ENCODE data around the gene PTPRE.
"Not testable (repeated sequence)": the region's sequence is repeated elsewhere in the genome, so short reads cannot be mapped to it uniquely, and the experiment has no call there.

The PTPRE gene

DNA sequence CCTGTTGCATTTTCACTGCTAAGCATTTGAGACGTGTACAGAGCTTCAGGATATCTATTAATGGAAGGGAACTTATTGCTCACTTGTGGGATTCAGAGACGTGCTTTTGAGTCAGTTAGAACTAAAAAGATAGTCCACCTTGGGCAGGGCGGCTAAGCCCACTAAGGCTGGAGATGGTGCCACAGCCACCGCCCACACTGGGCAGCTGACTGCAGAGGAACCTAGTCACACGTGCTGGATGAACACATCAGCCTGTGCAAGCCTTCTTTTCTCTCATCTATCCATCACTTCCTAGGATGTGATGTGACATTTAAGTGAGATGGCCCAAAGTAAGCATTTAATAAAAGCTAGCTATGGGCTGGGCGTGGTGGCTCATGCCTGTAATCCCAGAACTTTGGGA is 78.0 kb downstream of the PTPRE start:
- DNase-seq = no peak

DNA sequence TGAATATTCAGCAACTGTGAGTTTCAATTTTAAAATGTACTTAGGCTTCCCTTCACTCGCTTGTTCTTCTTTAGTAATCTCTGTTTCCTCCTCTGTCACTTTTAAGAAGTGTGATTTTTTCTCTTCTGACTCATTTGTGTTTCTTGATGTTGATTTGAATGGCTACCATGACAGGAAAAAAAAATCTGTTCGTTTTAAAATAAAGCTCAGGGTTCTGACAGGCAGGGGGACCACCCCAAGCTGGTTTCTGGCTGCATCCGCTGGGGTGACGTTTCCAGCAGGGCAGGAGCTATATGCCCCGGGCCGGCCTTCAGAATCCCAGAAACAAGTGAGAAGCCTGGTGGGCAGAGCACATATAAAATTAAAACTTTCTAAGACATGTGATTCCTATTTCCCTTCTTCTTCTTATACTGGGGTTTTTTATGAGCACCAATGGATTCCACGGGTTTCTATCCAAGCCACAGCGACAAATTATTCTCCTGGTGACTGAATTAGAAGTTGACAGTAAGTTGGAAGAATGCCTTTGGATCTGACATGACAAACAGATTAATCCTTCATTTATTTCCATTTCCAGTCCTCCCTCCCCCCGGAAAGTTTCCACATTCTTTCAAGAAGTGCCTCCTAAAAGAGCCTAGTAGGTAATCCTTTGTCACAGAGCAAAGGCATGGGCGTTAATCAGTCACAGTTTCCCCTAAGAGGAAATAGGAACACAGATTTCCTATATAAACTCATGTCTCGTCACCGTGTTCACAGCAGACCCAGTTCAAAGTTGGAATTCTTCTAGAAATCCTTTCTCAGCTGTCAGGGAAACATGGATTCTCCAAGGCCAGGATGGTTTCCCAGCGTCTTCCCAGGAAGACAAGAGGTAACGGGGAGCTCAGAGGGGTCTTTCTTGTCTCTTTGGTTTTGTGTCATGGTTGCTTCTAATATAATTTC is 79.9 kb downstream of the PTPRE start:
- DNase-seq = no peak

DNA sequence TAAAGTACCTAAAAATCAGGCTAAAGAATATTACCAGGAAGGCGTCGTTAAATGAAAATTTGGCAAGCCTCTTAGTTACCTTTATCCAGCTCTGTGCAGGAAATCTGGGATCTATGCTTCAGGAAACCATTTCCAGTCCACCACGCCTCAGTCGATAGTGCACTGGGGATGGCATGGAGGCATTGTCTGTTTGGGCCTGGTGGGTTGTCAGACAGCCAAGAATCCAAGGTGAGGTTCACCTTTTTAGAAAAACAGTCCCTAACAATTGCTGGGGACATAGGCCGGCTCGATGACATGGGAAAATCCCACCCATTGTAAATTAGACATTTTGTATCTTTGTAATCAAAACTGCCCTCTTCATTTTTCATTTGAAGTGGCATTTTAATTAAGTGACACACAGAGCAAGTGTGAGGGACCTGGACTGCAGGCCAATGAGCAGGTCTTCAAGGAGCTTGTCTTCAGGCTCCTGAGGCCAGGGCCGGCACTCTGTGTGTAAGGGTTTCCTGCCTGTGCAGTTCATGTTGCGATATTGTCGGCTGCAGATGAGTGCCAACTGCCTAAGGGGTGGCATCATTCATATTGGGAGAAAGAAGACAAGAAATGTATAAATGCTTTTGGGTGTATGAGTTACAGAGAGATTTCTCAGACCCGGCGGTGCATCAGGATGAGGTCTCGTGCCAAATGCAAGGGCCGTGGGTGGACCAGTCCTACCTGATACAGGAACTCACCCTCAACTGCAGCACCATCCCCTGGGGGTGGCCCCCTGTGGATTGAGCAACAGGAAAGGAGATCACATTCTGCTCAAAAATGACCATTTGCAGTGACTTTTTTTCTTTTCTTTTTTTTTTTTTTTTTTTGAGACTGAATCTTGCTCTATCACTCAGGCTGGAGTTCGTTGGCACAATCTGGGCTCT is 80.8 kb downstream of the PTPRE start:
- no peak for DNase-seq

DNA sequence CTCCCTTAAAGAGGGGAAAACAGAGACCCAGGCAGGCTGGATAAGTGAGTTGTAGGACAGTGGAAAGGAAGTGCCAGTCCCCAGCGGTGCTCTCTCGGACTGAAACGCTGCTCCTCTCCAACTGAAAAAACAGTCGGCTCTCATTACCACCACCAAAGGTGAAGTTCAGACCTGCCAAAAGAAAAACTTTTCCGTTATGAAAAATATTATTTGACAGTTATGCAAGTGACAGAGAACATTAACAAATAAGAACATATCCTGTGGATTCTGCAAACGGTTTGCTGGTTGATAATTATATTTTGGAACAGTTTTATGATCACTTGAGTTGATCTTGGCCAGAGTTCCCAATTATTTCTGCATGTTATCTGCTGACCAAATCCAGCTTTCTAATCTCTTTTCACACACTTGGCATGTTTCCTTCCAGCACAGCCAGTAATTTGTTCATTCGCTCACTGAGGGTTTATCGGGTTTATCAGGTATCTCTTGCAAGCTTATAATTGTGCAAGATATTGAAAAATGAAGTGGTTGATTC is 82.6 kb downstream of the PTPRE start:
- no peak for DNase-seq

DNA sequence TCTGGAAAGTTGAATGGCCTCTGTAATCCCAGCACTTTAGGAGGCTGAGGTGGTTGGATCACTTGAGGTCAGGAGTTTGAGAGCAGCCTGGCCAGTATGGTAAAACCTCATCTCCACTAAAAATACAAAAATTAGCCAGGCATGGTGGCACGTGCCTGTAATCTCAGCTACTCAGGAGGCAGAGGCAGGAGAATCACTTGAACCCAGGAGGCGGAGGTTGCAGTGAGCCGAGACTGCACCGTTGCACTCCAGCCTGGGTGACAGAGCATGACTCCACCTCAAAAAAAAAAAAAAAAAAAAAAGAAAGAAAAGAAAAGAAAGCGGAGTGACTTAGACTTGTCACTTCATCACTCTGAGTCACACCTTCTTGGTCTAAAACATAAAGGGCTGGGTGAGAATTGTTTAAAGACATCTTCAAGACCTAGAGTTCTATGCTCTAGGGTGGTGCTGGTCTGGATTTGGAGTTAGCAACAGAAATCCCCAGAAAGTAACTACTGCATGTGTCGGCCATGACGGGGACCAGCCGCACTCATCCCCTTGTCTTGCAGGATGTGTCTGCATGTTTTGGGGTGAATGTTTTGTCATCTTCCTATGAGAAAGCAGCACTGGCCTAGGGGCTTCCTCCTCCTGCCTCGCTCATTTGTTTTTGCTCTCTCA is 83.4 kb downstream of the PTPRE start:
- DNase-seq = not testable (repeated sequence)

DNA sequence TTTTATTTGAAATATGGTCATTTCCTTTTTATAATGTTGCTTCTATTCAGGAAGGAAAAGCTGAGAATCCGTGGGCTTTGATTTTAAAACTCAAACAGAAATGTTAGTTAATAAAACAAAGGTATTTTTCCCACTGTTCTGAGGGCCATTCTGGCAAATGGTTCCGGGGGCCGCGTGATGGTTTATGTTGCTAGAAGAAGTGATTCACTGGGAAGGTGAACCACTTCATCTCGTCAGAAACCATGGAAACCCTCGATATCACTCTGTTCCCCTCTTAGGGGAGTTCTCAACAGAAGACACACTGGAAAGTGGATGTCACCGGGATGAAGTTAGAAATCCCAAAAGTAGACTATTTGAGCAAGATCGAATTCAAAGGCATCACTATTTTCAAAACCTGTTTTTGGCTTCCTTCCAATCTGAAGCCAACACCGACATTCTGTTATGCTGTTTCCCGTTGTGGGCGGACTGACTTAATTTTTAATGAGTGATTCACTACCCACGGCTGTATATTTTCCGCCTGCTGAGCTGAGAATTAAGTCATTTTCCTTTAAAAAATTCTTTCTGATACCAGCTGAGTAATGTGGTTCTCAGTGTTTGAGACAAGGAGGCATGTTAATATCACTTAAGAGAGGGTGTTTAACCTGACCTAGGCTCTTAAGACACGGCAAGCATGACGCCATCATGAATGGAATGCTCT is 84.1 kb downstream of the PTPRE start:
- no peak for DNase-seq

DNA sequence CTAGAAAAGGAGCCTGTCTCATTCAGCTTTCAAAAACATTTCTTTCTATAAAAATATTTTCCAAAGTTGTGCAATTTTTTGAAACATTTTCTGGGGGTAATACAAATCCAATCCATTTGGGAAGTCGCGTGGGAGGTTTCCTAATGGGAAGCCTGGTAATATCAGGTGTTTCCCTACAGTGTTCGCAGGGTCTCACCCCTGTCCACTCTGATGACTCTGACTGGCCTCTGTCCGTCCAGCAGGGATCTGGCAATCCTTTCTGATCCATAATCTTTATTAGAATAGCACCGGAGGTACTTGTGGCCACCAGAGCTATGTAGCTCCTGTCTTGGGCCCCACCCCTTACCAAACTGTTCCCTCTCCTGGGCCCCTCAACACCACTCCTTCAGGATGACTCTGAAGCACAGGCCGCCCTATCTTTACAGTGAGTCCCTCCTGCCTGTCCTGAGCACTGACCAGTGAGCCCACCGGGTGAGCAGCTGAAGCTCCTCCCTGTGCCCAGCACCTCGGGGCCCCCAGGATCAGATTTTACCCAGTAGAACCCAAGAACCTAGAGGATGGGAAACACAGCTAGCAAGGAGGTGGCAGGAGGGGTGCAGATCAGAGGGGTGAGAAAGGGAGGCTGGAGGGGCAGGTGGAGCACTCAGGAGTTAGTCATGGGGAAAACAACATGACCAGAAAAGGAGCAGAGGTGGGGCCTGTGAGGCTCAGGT is 84.8 kb downstream of the PTPRE start:
- no peak for DNase-seq

DNA sequence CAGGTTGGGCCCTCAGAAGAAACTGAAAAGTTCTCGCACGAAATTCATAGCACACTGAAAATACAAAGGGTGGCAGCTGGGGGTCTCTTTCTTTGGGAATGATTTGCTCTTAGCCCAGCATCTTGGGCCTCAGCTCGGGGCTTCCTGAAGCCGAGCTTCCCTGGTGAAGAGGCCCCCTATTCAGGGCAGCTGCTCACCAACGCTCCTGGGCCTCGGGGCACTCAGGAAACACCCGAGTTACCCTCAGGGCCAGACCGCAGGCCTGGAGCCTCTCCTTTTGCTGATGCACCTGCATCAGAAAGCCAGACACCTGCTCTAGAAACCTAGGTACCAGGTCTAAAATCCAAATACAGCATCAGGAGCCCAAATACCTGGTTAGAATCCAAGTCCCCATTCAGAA is 85.5 kb downstream of the PTPRE start:
- no peak for DNase-seq

DNA sequence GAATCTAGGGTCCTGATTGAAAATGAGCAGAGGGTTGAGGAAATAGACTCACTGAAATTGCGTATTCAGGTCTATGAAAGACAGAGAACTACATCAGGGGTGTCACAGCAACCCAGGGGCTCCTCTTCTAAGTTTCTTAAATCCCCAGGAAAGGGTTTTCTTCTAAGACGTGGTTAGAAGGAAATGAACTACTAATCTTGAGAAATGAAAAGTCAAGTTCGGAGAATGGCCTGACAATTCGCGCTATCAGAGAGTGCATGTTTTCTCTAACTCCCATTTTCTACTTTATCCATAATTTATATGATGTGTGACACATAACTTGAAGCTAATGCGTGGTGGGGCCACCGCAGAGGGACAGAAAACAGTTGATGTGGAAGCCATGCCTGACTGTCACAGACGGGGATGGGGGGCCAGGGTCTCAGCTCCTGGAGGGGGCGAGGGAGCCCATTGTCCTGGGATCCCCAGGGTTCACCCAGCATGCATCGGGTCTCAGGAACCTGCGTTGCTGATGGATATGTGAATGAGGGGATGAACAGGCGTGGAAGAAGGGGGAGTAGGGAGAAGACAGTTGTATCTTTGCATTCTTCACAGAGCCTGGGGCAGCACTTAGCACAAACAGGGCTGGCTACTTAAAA is 86.3 kb downstream of the PTPRE start:
- no peak for DNase-seq

DNA sequence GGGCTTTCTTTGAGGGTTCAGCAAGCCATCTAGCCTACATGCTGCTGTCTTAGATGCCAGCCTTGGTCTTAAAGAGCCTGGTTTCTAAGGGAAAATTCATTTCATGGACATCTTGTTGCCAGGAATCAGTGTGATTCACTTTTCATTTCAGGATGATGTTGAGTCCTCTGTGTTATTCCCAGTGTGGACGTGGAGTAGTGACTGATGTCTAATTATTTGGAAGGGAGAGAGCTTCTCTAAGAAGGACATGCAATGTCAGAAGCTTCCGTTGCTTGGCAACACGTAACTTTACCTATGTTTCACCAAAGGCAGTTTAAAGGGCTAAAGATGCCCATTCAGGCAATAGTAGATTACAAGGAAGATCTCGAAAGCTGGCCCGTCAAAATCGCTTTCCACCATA is 89.0 kb downstream of the PTPRE start:
- DNase-seq = no peak

DNA sequence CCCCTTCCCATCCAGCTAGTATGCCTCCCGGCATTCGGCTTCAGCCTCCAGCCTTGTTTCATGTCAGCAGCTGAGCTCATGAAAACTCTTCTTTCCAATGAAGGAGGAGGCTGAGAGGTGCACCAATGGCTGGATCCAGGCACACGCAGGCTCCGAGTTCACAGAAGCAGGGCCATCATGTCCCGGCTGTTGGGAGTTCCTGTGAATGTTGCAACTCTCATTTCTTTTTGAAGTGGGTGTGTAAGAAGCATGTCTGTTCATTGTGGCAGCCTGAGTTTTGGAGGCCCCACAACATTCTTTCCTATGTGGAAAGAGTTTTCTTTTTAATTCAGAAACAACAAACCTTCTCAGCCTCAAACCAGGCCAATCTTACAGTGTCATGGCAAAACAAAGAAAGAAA is 89.7 kb downstream of the PTPRE start:
- no peak for DNase-seq

DNA sequence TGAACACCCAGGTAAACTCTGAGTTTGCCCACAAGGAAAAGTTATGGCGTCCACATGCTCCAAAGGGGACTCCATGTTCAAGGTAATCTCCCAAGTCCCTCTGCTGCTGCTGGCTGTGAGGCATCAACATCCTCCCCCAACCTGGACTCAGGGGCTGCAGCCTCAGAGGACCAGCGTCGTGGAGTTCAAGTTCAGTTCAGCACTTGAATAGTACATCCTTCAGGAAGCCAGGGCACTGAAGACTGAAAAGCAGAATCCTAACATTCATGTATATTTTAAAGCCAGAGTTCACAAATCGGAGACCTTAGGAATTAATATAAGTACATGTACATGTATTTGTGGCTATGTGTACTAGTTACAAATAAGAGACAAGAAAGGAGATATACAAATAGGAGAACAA is 90.4 kb downstream of the PTPRE start:
- DNase-seq = no peak

DNA sequence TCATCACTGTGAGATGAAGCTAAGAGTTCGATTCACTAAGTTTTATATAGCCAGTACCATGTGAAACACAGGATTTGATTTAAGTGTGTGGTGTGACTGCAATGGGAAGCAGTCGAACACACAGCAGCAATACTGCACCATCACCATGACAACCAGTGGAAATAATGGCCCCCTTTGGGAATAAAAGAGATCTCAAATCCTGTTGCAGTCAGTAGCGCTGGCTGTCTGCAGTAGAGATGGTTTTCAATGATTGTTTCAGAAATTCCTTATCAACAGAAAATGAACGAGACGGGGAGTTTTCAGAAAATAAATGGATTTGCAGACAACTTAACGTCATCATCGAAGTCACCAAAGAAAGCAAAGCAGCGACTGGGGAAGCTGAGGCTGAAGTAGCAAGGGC is 91.0 kb downstream of the PTPRE start:
- no peak for DNase-seq

DNA sequence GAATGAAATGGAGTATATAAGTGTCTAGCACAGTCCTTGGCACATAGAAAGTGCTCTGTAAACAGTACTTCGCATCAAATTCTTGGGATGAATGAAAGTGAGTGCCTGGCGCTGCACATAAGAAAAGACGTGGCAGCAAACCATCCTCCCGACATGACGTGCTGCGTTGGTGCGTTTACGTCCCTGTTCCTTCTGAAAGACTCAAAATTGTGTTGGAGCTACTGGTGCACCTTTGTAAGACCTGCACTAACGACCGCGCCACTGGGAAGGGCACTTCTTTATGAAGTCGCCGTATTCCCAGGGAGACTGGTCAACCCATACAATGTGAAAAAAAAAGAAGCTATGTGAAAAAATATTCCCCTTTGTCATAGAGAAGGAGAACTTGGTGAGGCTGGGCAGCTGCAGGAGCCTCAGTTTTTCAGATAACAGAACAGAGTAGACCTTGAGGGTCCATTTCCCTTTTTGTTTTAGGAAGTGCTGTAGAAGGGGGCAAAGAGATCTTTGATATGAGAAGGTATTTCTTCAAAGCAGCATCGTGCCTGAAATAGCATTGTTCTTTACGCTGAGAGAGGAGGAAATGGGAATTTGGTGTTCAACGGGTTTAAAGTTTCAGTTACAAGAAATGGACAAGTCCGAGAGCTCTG is 91.7 kb downstream of the PTPRE start:
- no peak for DNase-seq

DNA sequence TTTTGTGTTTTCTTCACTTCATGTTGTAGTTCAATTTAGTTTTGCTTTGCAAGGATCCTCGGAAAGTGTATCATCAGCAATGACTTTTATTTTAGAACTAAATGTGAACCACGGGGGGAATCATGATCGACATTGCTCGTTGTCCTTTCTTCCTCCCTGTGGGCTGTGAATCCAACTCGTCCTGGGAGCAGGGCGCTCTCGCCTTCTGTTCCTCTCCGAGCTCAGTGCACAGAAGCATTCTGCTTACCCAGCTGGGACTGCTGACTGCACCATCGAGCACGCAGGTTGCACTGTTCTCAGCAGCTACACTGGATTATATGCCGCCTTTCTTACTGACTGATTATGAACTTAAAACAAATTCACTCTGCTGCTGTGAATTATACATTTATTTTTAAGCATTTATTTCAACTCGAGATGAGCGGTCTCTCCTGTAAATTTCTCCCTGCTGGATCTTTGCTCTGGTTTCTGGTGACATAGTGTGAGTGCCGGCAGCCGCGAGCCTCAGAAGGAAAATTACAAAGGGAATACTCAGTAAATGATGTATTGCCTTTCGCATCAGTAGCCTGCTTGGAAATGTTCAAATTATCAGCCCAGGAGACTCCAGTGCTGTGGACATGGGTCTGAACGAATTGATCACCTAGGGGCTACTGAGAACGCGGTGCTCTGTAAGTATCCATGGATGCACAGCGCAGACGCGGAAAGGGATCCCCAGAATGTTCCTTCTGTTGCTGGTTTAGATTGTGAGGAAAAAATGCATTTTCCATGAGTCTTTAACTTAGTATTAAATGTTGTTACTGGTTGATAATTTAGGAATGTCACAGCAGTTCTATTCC is 92.6 kb downstream of the PTPRE start:
- DNase-seq = no peak

DNA sequence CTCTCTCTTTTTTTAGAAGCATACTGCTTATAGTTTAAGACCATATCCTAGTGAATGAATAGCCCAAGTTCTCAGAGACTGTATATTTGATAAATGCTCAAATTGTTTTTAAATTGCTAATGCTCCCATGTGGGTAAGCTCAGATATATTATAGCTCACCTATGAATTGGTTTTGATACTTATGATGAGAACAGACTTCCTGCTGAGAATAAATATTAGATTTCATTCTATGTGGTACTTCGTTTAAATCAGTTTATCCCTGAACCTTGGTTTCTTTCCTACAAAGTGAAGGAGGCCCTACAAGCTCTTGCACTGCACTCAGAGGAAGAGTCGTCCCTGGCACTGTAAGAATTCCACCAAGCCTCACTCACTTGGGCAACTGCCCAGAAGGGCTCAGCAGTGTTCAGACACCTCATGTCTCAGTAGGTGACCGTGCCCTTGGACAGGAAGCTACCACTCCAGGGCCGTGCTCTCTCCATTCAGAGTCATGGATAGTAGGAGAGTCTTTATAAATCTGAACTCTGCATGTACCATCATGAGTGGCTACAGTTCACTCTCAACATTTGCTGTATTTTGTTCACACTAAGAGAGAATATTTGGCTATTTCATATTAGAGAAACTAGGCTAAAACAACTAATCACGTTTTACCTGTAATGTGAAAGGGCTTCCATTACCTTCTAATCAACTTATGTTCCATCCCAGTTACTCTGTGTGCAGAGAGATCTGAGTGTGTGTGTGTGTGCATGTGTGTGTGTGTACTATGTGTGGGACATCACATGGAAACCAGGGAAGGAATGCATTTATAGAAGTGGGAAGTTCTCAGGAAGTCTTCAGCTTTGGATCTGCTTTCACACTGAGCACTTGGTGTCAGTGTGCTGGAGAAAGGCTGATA is 93.8 kb downstream of the PTPRE start:
- no peak for DNase-seq

DNA sequence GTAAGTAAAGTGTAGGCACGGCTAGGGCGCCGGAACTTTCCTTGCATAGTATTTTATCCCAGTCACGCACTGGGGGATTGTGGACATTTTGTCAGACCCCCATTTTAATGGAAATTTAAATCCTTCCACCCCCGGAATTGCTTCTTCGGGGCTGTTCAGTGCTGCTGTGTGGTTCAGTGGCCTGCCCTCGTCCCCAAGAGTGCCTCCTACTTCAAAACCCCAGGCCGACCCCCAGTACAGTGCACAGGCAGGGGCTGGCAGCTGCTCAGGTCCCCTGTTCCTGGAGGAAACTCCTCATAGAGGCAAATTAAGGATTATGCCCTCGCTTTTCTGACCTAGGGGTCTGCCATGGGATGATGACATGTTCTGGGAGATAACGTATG is 94.5 kb downstream of the PTPRE start:
- no peak for DNase-seq

DNA sequence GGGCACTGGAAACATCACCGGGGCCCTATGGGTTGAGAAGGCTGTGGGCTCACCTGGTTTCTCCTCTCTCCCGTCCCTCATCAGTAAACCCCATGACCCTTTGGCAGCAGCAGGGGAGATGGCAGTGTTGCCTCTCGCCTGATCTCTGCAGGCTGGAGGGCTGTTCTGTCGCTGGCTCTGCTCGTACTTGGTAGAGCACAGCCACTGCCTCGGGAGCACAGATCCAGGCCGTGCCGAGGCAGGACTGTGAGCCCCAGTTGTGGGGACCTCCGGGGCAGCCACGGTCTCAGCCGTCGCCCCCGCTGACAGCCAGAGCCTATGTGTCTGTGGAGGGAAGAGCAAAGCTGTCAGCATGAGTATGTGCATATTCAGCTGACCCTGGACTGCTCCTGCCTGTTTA is 94.9 kb downstream of the PTPRE start:
- no peak for DNase-seq

DNA sequence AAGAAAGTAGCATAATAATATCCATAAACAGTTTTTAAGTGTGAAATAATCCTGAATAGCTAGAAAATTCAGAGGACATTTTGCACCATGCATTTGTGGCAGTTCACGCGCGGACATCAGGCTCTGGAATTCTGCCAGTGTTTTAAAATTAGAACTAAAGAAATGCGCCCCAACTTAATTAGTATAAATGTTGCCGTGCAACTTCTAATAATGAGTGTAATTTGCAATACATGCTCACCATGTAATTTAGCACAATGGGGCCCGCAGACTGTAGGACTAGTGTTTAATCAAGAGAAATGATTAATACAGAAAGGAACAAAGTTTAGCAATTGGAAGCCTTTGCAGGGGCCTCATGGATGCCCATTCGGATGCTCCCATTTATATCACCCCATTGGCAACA is 96.6 kb downstream of the PTPRE start:
- no peak for DNase-seq

Measured in GOT3 (cell line).